ENCODE data around the gene GGTA1.
"Not testable (repeated sequence)": the region's sequence is repeated elsewhere in the genome, so short reads cannot be mapped to it uniquely, and the experiment has no call there.

GGTA1 gene

DNA sequence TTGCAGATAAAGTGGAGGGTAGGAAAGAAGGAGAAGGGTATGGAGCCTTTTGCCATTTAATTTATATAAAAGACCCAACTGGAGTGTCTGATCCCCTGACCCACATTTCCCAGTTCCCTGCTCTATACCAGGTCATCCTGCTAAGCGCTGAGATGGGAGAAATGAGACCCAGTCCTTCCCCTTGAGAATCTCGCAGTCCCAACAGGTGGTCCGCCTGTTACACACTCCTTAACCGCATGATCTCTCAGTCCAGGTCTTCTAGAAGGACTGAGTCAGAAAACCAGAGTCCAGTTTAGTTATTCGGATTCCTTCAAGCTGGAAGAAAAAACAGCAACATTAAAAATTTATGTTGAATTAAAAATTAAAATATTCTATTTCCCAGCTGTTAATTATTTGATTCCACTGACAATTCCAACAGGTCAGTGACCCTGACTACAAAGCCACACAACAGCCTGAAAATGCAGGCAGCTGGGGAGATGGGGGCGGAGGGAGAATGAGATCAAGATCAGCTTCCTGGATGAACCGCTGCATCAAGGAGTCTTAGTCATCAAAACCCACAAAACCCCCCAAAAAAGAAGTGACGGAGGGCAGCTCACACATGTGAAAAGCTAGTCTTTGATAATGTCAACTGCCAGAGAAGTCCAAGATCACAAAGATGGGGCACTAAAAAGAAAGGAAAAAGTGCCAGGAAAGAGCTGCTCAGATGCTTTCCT lies 44.0 kb downstream of the GGTA1 start:
- DNase-seq: no peak

DNA sequence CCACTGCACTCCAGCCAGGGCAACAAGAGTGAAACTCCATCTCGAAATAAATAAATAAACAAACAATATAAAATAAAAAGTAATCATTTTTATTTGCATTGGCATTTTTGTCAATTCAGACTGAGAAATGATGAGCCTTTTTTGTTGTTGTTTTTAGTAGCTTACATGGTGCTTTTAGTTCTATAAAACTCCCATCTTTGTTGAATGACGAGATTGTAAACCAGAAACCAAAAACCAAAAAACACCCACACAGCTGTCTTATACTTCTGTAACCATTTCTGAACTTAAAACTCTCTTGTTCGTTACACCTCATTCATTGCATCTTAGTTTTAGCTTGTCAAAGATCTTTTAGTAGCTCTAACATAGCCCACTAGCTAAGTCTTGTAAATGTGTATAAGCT lies 44.7 kb downstream of the GGTA1 start:
- DNase-seq: no peak

DNA sequence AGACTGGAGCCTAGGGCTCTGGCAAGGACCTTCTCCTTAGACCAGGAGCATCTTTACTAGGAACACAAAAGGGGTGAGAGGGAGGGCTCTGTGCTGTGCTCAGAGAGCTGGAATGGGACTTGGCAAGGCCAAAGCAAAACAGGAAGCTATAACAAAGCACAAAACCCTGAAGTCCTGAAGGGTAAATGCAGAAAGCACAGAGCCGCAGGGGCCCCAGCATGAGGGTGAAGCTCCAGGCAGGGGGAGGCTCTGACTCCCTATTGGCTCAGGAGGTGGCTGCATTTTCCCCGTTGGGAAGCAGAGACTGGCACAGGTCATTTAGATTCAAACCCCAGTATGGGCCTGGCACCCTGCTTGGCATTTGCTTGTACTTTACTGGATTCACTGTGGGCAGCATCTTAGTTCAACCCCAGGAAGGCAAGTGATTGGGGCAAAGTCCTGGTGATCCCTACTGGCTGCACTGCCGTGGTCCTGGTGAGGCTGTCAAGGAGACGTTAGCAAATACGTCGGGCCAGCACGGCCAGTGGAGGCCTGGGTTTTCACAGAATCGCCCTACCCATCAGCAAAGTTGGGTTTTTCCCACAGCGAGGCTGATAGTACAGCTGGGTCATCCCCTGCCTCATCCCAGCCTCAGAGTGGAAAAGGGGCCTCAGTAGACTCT lies 46.3 kb downstream of the GGTA1 start:
- DNase-seq: no peak

DNA sequence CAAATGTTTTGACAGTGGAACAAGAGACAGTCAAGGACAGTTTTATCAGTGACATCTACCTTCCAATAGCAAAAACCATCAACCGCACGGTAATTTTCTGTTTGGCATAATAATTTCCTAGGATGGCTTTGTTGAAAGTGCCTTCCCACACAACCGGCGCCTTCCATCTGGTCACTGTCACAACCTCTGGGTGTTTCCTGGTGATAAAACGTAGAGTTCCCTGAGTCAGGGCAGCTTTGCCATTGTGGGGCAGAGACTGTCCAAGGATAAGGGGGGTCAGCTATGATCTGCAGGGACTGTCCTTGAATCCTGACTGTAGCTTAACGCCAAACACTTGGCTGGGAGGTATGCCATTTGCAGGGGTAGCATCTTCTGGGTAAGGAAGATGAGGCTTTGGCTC lies 47.6 kb downstream of the GGTA1 start:
- no peak for DNase-seq

DNA sequence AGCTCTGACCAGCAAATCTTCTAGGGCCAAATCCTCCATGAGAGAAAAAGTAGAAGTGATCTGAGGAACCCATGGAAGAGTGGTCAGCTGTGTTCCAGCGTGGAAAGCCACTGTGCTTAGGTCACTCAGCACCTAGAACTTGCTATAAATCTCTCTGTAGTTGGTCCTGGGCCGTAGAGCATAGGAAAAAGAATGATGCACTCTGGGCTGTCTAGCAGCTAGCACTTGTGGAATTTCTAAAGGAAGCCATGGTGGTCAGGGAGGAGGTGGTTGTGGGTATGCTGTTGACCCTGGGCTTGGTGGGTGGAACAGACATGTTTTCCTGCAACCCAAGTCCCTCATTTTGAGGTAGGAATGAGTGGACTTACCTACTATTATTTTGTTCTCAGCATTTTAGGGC lies 48.1 kb downstream of the GGTA1 start:
- DNase-seq: no peak

DNA sequence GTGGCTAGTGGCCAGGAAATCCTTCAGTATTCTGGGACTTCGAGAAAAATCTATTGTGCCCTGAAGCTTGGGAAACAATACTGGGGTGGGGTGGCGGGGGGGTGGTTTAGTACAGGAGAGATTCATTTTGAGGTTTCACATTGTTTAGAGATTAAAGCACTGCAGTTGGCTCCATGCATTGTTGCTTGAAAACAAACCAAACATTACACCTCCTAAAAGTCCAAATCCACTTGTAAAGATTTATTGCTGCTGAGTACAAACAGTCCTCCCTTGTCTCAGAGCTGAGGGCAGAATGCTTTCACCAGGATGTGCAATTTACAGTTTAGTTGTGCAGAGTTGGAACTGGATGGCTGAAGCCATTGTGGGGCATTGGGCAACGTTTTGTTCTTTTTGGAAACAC lies 49.4 kb downstream of the GGTA1 start:
- DNase-seq: no peak

DNA sequence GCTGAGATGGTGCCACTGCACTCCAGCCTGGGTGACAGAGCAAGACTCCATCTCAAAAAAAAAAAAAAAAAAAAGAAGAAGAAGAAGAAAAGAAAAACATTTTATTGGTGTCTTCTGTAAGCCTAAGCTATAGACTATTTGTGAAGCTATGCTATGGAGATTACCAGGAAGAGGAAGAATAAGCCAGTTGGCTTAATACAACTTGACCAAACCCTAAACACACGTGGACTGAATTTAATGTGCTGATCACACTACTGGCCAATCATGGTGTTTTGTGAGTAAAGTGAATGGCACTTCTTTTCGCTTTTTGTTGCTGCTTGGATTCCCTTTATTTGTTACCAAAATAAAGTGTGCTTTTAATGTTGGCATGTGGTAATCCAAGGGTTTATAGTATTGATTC lies 49.9 kb downstream of the GGTA1 start:
- no peak for DNase-seq

DNA sequence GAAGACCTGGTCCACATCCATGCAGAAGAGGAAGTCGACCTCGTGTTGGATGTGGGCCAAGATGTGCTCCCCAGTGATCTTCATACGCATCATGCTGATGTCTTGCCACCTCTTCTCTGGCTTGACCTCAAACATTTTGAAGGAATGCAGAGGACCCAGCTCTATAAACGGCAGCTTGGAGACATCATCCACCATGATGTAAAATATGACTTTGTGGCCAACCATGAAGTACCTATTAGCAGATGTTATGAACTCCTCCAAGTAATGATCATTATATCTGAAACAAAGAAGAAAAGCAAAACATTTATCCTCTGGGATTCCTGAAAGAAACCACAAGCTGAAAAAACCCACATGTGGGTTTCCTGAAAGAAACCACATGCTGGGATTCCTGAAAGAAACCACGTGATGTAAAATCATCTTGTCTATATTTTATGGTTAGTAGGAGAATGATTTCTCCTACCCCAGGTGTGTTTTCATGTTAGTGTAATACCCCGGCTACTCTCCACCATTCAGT lies 52.3 kb downstream of the GGTA1 start:
- DNase-seq: no peak

DNA sequence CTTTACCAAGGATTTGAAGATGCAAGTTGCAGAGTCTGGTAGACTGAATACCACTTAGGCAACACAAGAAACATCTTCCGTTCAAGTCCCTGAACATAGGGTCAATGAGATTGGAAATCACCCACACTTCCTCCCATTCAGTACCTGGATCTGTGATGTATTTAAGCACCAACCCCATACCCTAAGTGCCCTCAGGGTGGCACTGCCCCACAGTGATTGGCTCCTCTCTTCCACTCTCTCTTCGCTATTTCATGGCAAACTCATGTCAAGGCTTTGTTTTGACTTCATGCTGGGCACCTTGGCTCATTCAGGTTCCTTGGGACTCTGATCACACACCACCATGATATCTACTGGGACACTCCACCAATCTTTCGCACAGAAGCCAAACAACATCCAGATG lies 53.7 kb downstream of the GGTA1 start:
- DNase-seq: no peak

DNA sequence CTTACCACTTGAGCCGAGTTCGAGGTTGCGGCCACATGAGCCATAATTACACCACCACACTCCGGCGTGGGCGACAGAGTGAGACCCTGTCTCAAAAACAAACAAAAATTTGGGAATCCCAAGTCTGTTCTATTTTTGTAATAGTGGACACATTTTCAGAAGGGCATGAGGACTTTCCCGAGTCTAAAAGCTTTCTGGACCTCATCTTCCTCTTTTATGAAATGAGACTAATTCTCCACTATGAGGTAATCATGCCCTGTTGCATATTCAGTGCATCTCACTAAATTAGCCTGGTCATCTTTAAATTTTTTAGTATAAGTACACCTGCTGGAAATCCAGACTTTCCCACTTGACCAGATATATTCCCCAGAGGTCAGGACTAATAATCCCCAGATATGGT lies 55.7 kb downstream of the GGTA1 start:
- DNase-seq: no peak

DNA sequence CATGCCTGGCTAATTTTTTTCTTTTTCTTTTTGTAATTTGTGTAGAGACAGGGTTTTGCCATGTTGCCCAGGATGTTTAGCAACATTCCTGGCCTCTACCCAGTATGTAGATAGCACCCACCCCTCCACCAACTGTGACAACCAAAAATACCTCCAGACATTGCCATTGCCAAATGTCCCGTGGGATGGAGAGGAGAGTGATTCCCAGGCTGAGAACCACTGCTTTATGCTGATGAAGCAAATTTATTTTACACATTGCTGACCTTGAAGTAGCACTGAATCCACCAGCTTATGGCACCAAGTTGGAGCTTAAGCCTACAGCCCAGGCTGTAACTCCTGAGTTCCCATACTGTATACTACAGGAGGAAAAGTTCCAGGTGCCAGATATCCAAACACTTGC lies 58.5 kb downstream of the GGTA1 start:
- DNase-seq: no peak

DNA sequence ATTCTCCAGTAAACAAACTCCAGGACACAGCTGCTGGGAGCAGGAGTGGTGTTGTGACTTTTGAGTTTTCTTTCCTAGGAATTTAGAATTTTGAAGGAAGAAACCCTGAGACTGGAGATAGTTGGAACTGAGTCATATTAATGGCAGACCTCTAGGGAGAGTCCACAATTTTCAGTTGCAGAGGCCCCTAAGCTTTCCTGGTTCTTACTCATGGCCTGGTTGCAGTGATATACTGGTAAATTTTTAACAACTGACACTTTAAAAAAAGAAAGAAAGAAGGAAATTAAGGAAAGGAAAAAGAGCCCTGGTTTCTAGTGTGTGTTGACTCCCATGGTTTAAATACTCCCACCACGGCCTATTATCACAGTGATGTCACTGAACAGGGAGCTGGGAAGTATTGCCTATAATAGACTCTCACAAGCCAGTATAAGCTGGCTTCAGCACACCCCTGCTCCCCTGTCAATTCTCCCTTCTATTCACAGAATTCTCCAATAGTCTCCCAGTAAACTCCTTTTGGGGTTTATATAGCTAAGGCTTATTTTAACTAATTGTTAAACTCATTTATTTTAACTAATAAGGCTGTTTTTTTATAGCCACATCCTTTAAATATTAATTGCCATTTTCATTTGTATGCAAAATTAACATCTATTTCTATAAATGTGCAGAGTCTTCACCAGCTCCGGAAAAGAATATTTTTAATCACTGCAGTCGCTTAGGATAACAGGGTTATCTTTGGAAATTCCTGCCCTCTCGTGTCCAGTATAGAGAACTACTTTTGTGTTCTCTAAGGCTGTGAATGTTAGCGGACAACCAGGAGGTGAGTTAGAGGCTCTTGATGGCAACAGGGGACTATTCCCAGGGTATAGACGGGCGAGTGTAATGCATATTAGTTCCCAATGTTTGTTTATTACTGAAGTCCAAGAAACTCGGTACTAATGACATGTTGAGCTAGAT lies 59.7 kb downstream of the GGTA1 start:
- DNase-seq: no peak

DNA sequence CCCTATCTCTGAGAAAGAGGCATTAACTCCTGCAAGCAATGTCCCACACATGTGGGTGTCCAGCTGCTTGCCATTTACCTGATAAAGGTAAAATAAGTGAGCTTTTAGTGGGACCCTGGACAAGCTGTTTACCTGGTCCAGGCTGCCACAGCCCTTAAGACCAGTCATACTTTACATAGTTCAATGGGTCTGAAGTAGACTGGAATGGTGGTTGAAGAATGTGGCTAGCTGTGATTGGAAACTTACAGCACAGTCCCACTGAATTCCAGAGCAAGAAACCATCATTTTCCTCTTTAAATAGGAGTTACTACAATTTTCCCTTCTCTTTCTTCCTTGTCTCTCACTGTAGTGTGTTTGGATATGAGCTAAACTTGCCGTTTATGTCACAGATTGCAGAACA lies 60.6 kb downstream of the GGTA1 start:
- DNase-seq: no peak

DNA sequence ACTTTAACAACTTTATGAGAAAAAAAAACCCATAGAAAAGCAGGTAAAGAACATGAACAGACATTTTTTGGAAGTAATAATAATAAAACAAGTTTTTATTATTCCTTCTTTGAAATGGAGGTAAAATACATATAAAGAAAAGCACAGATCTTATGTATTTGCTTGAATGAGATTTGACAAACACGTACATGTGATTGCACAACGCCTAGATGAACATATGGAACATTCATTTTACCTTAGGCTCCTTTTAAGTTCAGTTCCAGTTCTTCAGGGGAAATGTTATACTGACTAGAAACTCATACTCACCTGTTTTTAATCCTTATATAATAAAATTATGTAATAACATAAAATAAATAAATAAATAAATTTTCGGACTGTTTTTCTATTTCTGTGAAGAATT lies 61.8 kb downstream of the GGTA1 start:
- DNase-seq: no peak

DNA sequence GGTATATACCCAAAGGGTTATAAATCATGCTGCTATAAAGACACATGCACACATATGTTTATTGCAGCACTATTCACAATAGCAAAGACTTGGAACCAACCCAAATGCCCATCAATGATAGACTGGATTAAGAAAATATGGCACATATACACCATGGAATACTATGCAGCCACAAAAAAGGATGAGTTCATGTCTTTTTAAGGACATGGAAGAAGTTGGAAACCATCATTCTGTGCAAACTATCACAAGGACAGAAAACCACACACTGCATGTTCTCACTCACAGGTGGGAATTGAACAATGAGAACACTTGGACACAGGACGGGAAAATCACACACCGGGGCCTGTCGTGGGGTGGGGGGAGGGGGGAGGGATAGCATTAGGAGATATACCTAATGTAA lies 62.6 kb downstream of the GGTA1 start:
- not testable (repeated sequence) for DNase-seq

DNA sequence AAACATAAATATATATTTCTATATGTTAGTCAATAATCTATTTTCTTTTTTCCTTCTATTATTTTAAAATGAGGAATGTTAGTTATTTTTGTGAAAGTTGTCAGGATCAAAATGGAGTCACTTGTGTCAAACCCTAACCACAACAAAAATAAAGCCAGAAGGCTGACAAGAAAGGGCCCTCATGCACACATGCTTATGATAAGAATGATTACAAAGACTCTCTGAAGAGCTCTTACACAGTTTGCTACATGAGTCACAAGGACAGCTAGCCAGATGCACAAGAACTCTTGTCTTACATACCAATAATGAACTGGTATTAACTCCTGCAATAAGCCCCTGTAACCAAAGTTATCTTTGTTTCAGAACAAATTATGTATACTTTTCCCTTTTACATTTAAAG lies 64.7 kb downstream of the GGTA1 start:
- DNase-seq: no peak

DNA sequence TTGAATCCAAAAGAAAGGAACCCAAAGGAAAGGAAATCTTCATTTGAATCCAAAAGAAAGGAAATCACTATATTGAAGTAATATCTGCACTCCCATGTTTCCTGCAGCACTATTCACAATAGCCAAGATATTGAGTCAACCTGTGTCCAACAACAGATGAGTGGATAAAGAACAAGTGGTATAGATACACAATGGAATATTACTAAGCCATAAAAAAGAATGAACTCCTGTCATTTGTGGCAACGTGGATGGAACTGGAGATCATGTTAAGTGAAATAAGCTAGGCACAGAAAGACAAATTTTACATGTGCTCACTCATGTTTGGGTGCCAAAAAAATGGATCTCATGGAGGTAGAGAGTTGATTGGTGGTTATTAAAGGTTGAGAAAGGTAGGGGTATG lies 71.7 kb downstream of the GGTA1 start:
- DNase-seq: no peak

DNA sequence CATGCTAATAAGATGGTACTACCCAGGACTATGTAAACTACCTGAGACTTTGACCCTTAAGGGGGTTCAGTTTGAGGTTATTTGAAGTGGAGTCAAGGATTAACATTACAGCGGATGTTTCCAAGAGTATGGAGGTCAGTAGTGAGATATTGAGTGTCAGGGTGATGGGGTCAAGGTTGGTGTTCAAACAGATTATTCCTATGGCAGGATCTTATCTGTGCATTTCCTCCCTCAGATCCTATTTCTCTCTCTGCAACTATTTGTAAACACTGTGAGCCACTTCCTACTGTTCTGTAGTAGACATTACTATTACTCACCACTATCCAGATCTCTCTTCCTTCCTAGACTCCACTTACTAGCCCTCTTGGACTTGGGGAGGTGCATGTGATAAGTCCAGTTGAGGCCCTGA lies 75.6 kb downstream of the GGTA1 start:
- no peak for DNase-seq

DNA sequence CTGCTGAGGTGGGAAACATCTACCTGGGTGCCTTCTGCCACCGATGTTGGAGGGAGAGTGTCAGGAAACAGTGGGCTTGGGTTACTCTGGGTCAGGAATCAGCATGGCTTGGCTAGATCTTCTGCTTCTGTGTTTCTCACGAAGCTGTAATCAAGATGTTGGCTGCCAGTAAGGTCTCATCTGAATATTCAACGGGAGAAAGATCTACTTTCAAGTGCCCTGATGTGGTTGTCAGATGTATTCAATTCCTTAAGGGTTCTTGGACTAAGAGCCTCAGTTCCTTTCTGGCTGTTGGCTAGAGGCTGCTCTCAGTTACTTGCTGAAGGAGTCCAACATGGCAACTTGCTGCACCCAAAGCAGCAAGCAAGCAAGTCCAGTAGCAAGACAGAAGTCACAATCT lies 87.7 kb downstream of the GGTA1 start:
- no peak for DNase-seq

DNA sequence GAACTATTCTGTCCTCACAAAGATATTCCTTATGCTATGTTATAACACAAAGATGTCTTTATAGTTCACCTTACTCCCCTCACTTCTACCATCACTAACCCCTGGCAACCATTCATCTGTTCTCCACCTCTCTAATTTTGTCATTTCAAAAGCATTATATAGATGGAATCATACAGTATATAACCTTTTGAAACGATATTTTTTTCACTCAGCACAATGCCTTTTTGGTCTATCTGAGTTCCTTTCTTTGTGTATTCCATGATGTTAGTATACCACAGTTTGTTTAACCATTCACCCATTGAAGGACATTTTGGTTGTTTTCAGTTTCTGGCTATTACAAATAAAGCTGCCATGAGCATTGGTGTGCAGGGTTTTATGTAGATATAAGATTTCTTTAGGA lies 93.7 kb downstream of the GGTA1 start:
- DNase-seq: no peak
